Chondrocyte (in vitro differentiated cells): Measurements from ENCODE around the gene FOXO6. TPM values are rescaled to one million over a fixed set of nuclear protein-coding genes. Genes with fewer than 3 reads are reported as not detected.

Source experiments
- DNase-seq: peaks from one replicate; pipeline ENCODE4 v3.0.0; 2021; ENCODE audit warnings: mixed read lengths, low spot score
- H3K27ac Mint-ChIP-seq: one replicate; pipeline ENCODE4 v1.8.0; 2021; ENCODE audit warnings: mild to moderate bottlenecking, moderate library complexity, mixed read lengths; ENCODE audit not compliant: unreplicated experiment
- H3K27me3 Mint-ChIP-seq: 2 replicates; pipeline ENCODE4 v1.8.0; 2021; ENCODE audit warnings: low read depth, mixed read lengths
- H3K36me3 Mint-ChIP-seq: 2 replicates; pipeline ENCODE4 v1.8.0; 2021; ENCODE audit warnings: low read depth, mixed read lengths
- H3K4me1 Mint-ChIP-seq: 2 replicates; pipeline ENCODE4 v1.8.0; 2021; ENCODE audit warnings: low read depth, mild to moderate bottlenecking, mixed read lengths
- H3K4me3 Mint-ChIP-seq: one replicate; pipeline ENCODE4 v1.8.0; 2021; ENCODE audit warnings: mild to moderate bottlenecking, moderate library complexity, mixed read lengths; ENCODE audit not compliant: unreplicated experiment
- H3K9me3 Mint-ChIP-seq: 2 replicates; pipeline ENCODE4 v1.8.0; 2021; ENCODE audit warnings: low read depth, mixed read lengths
- CTCF ChIP-seq: fragments of 200-600 bp; sonication (generic); IDR thresholded peaks from 2 replicates; pipeline ENCODE4 v1.5.0; 2021; ENCODE audit warnings: antibody characterized with exemption, mild to moderate bottlenecking, moderate library complexity
- total RNA-seq: library from RNA; stranded (reverse); gene quantifications from 3 replicates; pipeline ENCODE4 v1.2.1, GENCODE V29; 2021

The FOXO6 gene
- total RNA-seq, 1 donor from 2014 or later, result 1.1 TPM

DNA sequence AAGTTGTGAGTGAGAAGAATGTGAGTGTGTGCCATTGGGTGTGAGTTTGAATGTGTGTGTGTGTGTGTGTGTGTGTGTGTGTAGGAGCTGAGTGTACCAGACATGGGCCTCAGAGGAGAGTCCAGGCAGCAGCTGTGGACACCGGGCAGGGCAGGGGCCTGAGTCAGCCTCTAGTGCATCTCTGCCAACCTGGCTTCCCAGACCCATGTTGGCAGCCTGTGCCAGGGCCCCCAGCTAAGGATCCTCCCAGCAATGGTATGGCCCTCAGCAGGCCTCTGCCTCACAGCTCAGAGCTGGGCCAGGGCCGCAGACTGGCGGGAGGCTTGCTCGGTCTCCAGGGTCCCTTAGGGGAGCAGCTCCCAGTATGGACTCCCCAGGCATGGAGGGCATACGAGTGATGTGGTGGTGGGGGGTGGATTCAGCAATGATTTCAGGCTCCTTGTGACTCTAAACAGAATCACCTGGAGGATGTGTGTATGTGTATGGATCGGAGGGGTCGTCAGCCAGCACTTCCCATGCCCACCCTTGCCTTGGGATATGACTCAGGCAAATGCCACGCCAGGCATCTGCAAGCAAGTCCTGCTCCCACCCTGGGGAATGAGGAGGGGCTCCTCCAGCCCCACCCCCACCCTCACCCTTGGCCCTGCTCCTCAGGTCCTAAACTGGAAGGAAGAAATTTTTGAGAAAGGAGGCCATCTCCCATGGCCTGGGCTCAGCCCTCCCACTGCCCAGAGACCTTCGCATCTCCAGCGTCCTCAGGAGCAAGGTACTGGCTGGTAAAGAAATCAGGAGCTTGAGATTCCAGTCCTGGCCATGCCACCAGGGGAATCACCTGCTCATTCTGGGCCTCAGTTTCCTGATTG is 1.8 kb upstream of the FOXO6 start:
- H3K36me3 Mint-ChIP-seq, result no peaks in the 10 kb centered on the region
- peak overlapping the region; percentile 57 for H3K27ac Mint-ChIP-seq
- peak; percentile 84 for DNase-seq
- no peaks in the 10 kb centered on the region for H3K9me3 Mint-ChIP-seq
- no peak overlapping the region for H3K4me3 Mint-ChIP-seq
- no peaks in the 10 kb centered on the region for H3K27me3 Mint-ChIP-seq
- peaks cover 41% of the 10 kb centered on the region for H3K4me1 Mint-ChIP-seq
- TF ChIP-seq CTCF, result no peak

GRCh38 chr1:41360074-41360785 is 1.0 kb upstream of the FOXO6 start:
- TF ChIP-seq CTCF, result no peak
- peak overlapping the region; percentile 74 for H3K27ac Mint-ChIP-seq
- peak; percentile 46 for DNase-seq
- H3K4me3 Mint-ChIP-seq, result peak overlapping the region; percentile 42
- no peaks in the 10 kb centered on the region for H3K27me3 Mint-ChIP-seq
- peaks cover 45% of the 10 kb centered on the region for H3K4me1 Mint-ChIP-seq
- no peaks in the 10 kb centered on the region for H3K36me3 Mint-ChIP-seq
- H3K9me3 Mint-ChIP-seq, result no peaks in the 10 kb centered on the region

DNA sequence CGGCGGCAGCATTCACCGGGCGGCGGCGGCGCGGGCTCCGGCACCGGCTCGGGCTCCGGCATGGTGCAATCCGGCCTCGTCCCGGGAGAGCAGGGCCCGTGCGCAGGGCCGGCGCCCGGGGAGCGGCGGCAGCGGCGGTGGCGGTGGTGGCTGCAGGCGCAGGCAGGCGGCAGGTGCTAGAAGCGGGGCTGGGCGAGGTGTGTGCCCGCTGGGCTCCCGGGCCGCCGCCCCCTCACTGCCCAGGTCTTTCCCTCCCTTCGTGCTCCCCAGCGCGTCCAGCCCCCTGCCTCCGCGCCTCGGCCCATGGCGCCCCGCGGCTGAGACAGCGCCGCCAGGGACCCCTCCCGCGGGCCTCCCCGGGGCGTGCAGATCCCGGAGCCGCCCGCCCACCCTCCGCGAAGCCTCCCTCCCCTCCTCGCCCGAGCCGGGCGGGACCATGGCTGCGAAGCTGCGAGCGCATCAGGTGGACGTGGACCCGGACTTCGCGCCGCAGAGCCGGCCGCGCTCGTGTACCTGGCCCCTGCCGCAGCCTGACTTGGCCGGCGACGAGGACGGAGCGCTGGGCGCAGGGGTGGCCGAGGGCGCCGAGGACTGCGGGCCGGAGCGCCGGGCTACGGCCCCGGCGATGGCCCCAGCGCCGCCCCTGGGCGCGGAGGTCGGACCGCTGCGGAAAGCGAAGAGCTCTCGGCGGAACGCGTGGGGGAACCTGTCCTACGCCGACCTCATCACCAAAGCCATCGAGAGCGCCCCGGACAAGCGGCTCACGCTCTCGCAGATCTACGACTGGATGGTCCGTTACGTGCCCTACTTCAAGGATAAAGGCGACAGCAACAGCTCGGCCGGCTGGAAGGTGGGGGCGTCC is 492 bp downstream of the FOXO6 start:
- H3K36me3 Mint-ChIP-seq, result no peaks in the 10 kb centered on the region
- peak overlapping the region; percentile 48 for H3K4me3 Mint-ChIP-seq
- DNase-seq, result peak; percentile 82
- H3K4me1 Mint-ChIP-seq, result peaks cover 53% of the 10 kb centered on the region
- H3K27me3 Mint-ChIP-seq, result no peaks in the 10 kb centered on the region
- no peak for TF ChIP-seq CTCF
- H3K27ac Mint-ChIP-seq, result no peak overlapping the region
- no peaks in the 10 kb centered on the region for H3K9me3 Mint-ChIP-seq

DNA sequence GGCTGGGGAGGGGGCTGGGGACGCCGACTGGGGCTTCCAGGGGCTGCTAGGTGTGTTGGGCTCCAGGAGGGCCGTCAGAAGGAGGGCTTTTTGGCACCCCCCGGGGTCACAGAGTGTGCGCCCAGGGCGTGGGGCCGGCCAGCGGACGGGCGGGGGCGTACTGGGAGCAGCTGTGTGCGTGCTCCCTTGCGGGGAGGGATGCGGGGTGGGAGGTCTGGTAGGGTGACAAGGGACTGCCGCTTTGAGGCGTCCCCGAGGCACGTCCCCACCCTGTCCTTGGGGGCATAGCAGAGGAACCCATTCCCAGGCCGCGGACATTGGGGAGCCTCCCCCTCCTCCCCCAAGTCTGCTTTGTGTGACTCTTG is 1.1 kb downstream of the FOXO6 start:
- peak; percentile 68 for DNase-seq
- H3K27ac Mint-ChIP-seq, result no peak overlapping the region
- H3K9me3 Mint-ChIP-seq, result no peaks in the 10 kb centered on the region
- H3K36me3 Mint-ChIP-seq, result no peaks in the 10 kb centered on the region
- H3K4me1 Mint-ChIP-seq, result peaks cover 57% of the 10 kb centered on the region
- TF ChIP-seq CTCF, result no peak
- peak overlapping the region; percentile 48 for H3K4me3 Mint-ChIP-seq
- H3K27me3 Mint-ChIP-seq, result no peaks in the 10 kb centered on the region
